C4-2B (cell line): ENCODE measurements around the gene PTCH1.

Source experiments
- ZFX ChIP-seq: fragments of 450-650 bp; IDR thresholded peaks from 2 replicates; pipeline ENCODE4 v1.6.1; 2017
- TF ChIP-seq, protein P1 (sequence below): fragments of 450-650 bp; conservative IDR thresholded peaks from 2 replicates; pipeline ENCODE4 v1.5.1; 2017; ENCODE audit warnings: mild to moderate bottlenecking

DNA sequence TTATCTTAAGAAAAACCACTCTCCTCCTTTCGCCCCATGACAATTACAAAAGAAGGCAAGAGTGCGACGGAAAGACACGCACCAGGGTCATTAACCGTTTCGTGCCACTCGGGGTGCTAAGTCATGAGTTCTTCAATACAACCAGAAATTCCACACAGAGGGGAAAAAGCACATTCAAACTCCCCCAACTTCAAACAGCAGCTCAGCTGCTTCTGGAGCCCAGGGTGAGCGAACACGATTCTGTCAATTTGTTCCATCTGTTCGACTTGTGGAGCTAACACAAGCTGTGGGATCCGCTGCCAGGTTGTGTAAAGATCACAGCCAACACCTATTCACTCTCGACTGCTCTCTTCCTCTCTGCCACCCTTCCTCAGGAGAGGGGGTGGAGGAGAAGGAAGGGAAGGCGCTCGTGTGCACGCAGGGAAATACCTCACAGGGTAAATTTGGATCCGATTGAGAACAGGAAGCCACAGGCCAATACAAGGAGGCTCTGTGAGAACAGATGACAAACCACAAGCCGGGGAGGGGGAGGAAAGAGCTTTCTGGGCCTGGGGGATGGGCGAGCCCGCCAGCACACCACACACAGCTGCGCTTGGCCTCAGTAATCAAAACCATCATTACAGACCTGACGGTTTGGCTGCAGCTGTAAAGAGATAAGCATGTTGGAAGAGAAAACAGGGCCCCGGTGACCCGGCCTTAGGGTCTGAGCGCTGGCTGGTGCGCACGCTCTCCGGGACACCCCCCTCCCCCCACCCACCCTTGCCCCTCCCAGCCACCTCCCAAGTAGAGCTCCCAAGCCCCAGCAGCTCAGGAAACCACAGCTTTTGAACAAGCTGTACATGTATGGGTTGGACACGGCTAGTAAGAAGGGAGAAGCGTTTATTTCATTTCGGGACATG is 54.3 kb downstream of the PTCH1 start:
- TF ChIP-seq, protein P1, sequence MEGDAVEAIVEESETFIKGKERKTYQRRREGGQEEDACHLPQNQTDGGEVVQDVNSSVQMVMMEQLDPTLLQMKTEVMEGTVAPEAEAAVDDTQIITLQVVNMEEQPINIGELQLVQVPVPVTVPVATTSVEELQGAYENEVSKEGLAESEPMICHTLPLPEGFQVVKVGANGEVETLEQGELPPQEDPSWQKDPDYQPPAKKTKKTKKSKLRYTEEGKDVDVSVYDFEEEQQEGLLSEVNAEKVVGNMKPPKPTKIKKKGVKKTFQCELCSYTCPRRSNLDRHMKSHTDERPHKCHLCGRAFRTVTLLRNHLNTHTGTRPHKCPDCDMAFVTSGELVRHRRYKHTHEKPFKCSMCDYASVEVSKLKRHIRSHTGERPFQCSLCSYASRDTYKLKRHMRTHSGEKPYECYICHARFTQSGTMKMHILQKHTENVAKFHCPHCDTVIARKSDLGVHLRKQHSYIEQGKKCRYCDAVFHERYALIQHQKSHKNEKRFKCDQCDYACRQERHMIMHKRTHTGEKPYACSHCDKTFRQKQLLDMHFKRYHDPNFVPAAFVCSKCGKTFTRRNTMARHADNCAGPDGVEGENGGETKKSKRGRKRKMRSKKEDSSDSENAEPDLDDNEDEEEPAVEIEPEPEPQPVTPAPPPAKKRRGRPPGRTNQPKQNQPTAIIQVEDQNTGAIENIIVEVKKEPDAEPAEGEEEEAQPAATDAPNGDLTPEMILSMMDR = no peak
- TF ChIP-seq ZFX = no peak
